Naive thymus-derived CD4-positive, alpha-beta T cell (primary cell): ENCODE measurements around the gene TMC1. TPM values are rescaled to one million over a fixed set of nuclear protein-coding genes. Genes with fewer than 3 reads are reported as not detected.
"Not testable (repeated sequence)": the region's sequence is repeated elsewhere in the genome, so short reads cannot be mapped to it uniquely, and the experiment has no call there.

Experiments used
- ATAC-seq: fragments of 150-1000 bp; cut with Tn5 transposase; 2 replicates; pipeline ENCODE4 v1.10.0; 2021; ENCODE audit warnings: mild to moderate bottlenecking, moderate library complexity
- CTCF ChIA-PET: fragments of 350-600 bp; sonication (Branson Sonifier 250); formaldehyde crosslinking; loops from one replicate; lab custom pipeline; 2021; ENCODE audit warnings: antibody characterized with exemption; lab: Charles Lee
- POLR2A ChIA-PET: fragments of 350-600 bp; sonication (Branson Sonifier 250); formaldehyde crosslinking; loops from one replicate; lab custom pipeline; 2021; ENCODE audit warnings: antibody characterized with exemption, inconsistent platforms; lab: Charles Lee
- DNase-seq, 9 donors: peaks; one replicate each; pipeline versions ENCODE4 v3.0.0 to v3.0.0-alpha.2; 2020 to 2022; ENCODE audit warnings: mixed read lengths in 1 of 9
- H3K27ac ChIP-seq: one replicate; pipeline ENCODE4 v1.7.0; 2013; ENCODE audit warnings: mild to moderate bottlenecking, low read depth, low read length, moderate library complexity
- H3K27me3 ChIP-seq, 2 donors: one replicate each; pipeline ENCODE4 v1.7.0; 2013; ENCODE audit warnings: low read length in 2 of 2, mild to moderate bottlenecking in 2 of 2, moderate library complexity in 2 of 2; ENCODE audit not compliant: control insufficient read depth in 2 of 2, insufficient read depth in 2 of 2
- H3K36me3 ChIP-seq, 3 experiments: 1 replicate in 2 of 3; 2 replicates in 1 of 3; pipeline ENCODE4 v1.7.0; 2013; ENCODE audit warnings: low read length in 3 of 3, mild to moderate bottlenecking in 3 of 3, moderate library complexity in 1 of 3; ENCODE audit not compliant: insufficient read depth in 3 of 3, control insufficient read depth in 2 of 3
- H3K4me1 ChIP-seq, 2 donors: one replicate each; pipeline ENCODE4 v1.7.0; 2013; ENCODE audit warnings: low read length in 2 of 2, mild to moderate bottlenecking in 2 of 2, moderate library complexity in 1 of 2; ENCODE audit not compliant: control insufficient read depth in 2 of 2, insufficient read depth in 2 of 2
- H3K4me3 ChIP-seq: 2 replicates; pipeline ENCODE4 v1.7.0; 2013; ENCODE audit warnings: mild to moderate bottlenecking, low read length
- H3K9me3 ChIP-seq, 3 experiments: 1 replicate in 2 of 3; 2 replicates in 1 of 3; pipeline ENCODE4 v1.7.0; 2013; ENCODE audit warnings: low read length in 3 of 3; ENCODE audit not compliant: control insufficient read depth in 2 of 3
- H3K27ac Mint-ChIP-seq, 9 donors: one replicate each; pipeline ENCODE4 v1.8.0; 2020 to 2022; ENCODE audit warnings: mixed read lengths in 9 of 9, mild to moderate bottlenecking in 8 of 9, moderate library complexity in 5 of 9, inconsistent platforms in 2 of 9
- H3K27me3 Mint-ChIP-seq, 5 donors: one replicate each; pipeline ENCODE4 v1.8.0; 2021 to 2022; ENCODE audit warnings: mixed read lengths in 5 of 5, mild to moderate bottlenecking in 1 of 5
- H3K36me3 Mint-ChIP-seq, 5 donors: one replicate each; pipeline ENCODE4 v1.8.0; 2020 to 2022; ENCODE audit warnings: mixed read lengths in 5 of 5, mild to moderate bottlenecking in 3 of 5, inconsistent platforms in 1 of 5
- H3K4me1 Mint-ChIP-seq, 7 donors: one replicate each; pipeline ENCODE4 v1.8.0; 2020 to 2022; ENCODE audit warnings: mixed read lengths in 7 of 7, mild to moderate bottlenecking in 3 of 7, inconsistent platforms in 1 of 7
- H3K4me3 Mint-ChIP-seq, 10 donors: one replicate each; pipeline ENCODE4 v1.8.0; 2020 to 2022; ENCODE audit warnings: mild to moderate bottlenecking in 10 of 10, mixed read lengths in 10 of 10, moderate library complexity in 6 of 10, inconsistent platforms in 2 of 10
- H3K9me3 Mint-ChIP-seq, 11 donors: one replicate each; pipeline ENCODE4 v1.8.0; 2020 to 2022; ENCODE audit warnings: mixed read lengths in 11 of 11, mild to moderate bottlenecking in 4 of 11, inconsistent platforms in 1 of 11, moderate library complexity in 1 of 11
- intact Hi-C, 2 donors: fragments of 100-400 bp; cut with micrococcal nuclease; formaldehyde crosslinking; loops; one replicate each; pipeline ENCODE4 v1.15.1; 2023
- polyA plus RNA-seq, 2 donors: library from polyadenylated mRNA; unstranded; fragments of 300-500 nt; fragmentation: Illumina TruSeq; gene quantifications; one replicate each; pipeline ENCODE4 v1.2.3, GENCODE V29; 2021
- total RNA-seq, 6 experiments: library from RNA in 5 of 6; stranded (reverse) in 5 of 6; gene quantifications; 1 replicate in 5 of 6; 2 replicates in 1 of 6; pipeline ENCODE4 v1.2.3 and lab custom pipeline; 2021 to 2026

The TMC1 gene
- total and polyA plus RNA-seq, 7 experiments from 2014 or later = not detected

DNA sequence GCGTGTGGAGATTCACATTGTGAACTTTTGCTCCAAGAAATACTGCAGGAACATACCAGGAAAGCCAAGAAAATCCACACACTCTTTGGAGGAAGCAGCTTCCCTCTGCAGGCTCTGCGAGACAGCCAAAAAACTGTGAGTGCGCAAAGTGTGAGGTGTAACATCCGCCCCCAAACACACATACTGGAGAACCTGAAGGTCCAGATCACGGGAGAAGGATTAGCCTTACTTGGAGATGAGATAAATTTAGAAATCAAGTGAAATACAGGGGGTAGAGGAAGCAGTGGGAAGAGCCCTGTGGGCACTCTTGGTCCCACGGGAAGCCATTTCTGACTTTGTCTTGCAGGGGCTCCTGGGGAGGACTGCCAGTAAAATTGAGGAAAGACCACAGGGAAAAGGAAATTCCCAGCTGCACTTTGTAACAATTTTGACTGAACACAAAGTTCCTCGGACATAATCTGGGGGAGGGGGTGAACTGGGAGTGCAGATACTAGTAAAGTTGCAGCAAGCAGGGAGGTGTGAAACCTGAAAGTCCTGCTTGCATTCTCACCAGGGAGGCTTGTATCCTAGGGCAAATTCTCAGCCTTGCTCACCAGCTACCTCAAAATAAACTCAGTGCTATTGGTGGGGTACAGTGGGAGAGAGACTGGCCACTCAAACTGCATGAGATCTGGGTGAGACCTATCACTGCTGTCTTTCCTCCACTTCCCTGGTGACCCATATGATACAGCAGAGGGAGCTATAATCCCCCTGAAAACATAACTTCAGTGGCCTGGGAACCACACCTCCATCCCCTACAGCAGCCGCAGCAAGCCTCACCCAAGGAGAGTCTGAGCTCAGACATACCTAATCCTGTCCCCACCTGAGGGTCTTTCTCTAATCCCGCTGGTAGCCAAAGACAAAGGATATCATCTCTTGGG, 322.4 kb downstream of the TMC1 start:
- POLR2A ChIA-PET = no interaction called here

DNA sequence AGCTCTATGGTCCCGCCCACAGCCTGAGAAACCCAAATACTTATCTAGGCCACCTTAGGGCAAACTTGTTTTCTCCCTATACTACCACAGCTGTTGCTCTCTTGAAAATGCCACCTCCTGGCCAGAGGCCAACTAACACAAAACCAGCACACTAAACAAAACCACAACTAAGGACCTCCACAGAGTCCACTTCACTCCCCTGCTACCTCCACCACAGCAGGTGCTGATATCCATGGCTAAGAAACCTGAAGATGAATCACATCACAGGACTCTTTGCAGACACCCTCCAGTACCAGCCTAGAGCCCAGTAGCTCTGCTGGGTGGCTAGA, 323.0 kb downstream of the TMC1 start:
- H3K4me3 Mint-ChIP-seq = no peak overlapping the region
- ChIA-PET POLR2A (no interaction called here), CTCF (no interaction called here)
- peaks cover 2 to 43% (median 20%) of the 10 kb centered on the region in 11 donors for H3K9me3 Mint-ChIP-seq
- Histone ChIP-seq H3K36me3 (no peaks in the 10 kb centered on the region), H3K27me3 (no peaks in the 10 kb centered on the region), H3K4me3 (no peak overlapping the region), H3K27ac (no peak overlapping the region), H3K9me3 (peaks cover 0 to 10% (median 0%) of the 10 kb centered on the region in 3 experiments), H3K4me1 (no peaks in the 10 kb centered on the region)
- ATAC-seq = no peak
- no peaks in the 10 kb centered on the region for H3K36me3 Mint-ChIP-seq
- no peak overlapping the region for H3K27ac Mint-ChIP-seq
- intact Hi-C loops = no loop called here
- peaks cover 0 to 16% (median 10%) of the 10 kb centered on the region in 5 donors for H3K27me3 Mint-ChIP-seq
- no peak for DNase-seq
- H3K4me1 Mint-ChIP-seq = no peaks in the 10 kb centered on the region

More for the DNA sequence above, 322.4 kb downstream of the TMC1 start:
- no peak for ATAC-seq
- Mint-ChIP-seq H3K9me3 (peaks cover 2 to 43% (median 20%) of the 10 kb centered on the region in 11 donors), H3K36me3 (no peaks in the 10 kb centered on the region), H3K27ac (no peak overlapping the region), H3K27me3 (peaks cover 0 to 12% (median 10%) of the 10 kb centered on the region in 5 donors), H3K4me1 (no peaks in the 10 kb centered on the region), H3K4me3 (no peak overlapping the region)
- intact Hi-C loops = no loop called here
- CTCF ChIA-PET = no interaction called here
- Histone ChIP-seq H3K27ac (no peak overlapping the region), H3K4me3 (no peak overlapping the region), H3K27me3 (no peaks in the 10 kb centered on the region), H3K36me3 (no peaks in the 10 kb centered on the region), H3K4me1 (no peaks in the 10 kb centered on the region), H3K9me3 (peaks cover 0 to 10% (median 0%) of the 10 kb centered on the region in 3 experiments)
- DNase-seq = no peak

DNA sequence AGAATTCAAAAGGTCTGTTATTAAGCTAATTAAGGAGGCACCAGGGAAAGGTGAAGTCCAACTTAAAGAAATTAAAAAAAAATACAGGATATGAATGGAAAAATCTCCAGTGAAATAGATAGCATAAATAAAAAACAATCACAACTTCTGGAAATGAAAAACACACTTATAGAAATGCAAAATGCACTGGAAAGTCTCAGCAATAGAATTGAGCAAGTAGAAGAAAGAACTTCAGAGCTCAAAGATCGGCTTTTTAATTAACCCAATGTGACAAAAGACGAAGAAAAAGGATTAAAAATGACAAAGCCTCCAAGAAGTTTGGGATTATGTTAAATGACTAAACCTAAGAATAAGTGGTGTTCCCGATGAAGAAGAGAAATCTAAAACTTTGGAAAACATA, 323.6 kb downstream of the TMC1 start:
- H3K27me3 ChIP-seq, DNase-seq, H3K9me3 ChIP-seq, H3K4me1 ChIP-seq, H3K27ac Mint-ChIP-seq, H3K4me3 Mint-ChIP-seq, H3K4me1 Mint-ChIP-seq, H3K27ac ChIP-seq, H3K36me3 Mint-ChIP-seq, ATAC-seq, POLR2A ChIA-PET, intact Hi-C loops, CTCF ChIA-PET, H3K36me3 ChIP-seq, H3K4me3 ChIP-seq: not testable (repeated sequence)
- Mint-ChIP-seq H3K9me3 (peaks cover 2 to 43% (median 20%) of the 10 kb centered on the region in 11 donors), H3K27me3 (peaks cover 0 to 16% (median 10%) of the 10 kb centered on the region in 5 donors)

DNA sequence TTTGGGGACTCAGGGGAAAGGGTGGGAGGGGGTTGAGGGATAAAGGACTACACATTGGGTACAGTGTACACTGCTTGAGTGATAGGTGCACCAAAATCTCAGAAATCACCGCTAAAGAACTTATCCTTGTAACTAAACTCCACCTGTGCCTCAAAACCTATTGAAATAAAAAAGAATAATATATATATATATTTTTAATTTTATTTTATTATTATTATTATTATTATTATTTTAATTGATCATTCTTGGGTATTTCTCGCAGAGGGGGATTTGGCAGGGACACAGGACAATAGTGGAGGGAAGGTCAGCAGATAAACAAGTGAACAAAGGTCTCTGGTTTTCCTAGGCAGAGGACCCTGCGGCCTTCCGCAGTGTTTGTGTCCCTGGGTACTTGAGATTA, 328.8 kb downstream of the TMC1 start:
- CTCF ChIA-PET, DNase-seq, H3K27ac Mint-ChIP-seq, H3K4me1 Mint-ChIP-seq, ATAC-seq, H3K27ac ChIP-seq, H3K36me3 Mint-ChIP-seq, H3K9me3 ChIP-seq, H3K4me3 Mint-ChIP-seq, H3K4me1 ChIP-seq, H3K4me3 ChIP-seq, H3K36me3 ChIP-seq, H3K27me3 ChIP-seq, POLR2A ChIA-PET, intact Hi-C loops: not testable (repeated sequence)
- Mint-ChIP-seq H3K9me3 (peaks cover 0 to 31% (median 8%) of the 10 kb centered on the region in 11 donors), H3K27me3 (peaks cover 0 to 16% (median 10%) of the 10 kb centered on the region in 5 donors)

DNA sequence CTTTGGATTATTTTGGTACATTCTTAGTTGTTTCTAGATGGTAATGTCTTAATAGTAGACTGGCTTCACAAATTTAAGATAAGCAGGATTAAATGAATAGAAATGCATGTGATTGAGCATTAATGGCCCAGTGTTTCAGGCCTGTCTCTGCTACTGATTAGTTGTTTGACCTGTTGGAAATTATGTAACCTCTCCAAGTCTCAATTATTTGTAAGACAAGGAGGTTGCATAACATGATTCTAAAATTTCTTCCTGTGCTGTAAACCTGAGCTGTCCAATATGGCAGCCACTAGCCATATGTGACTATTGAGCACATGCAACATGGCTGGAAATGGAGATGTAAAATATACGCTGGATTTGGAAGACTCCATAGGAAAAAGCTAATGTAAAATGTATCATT, 333.9 kb downstream of the TMC1 start:
- CTCF ChIA-PET = no interaction called here

DNA sequence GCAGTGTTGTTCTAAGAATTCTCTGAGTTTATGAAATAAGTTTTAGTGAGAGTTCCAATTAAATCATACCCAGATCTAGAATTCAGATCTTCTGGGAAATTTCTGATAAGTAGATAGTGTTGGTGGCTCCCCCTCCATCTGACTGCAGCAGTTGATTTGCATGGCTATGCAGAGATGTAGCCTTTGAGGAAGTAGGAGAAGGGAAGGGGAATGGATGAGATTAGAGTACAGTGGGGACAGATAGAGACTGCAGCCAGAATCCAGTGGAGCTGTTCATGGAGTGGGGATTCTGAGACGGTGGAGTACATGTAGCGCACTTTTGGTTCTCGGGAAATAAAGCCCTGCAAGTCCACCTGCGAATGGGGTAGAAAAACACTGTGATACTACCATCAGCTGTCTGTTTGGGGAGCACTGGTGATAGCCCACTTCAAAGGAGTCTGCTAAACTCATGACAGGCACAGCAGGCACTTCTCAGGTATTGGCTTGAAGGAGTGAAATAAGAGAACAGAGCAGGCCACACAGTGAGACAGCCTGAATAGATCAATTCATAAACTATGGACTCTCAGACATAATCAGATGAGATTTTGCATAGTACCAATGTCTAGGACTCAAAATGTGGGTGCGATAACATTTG, 334.6 kb downstream of the TMC1 start:
- no peak overlapping the region for H3K4me3 Mint-ChIP-seq
- Histone ChIP-seq H3K9me3 (no peaks in the 10 kb centered on the region), H3K36me3 (no peaks in the 10 kb centered on the region), H3K27ac (no peak overlapping the region), H3K4me1 (no peaks in the 10 kb centered on the region), H3K27me3 (no peaks in the 10 kb centered on the region), H3K4me3 (no peak overlapping the region)
- peaks cover 0 to 5% (median 0%) of the 10 kb centered on the region in 7 donors for H3K4me1 Mint-ChIP-seq
- no peak overlapping the region for H3K27ac Mint-ChIP-seq
- peaks cover 0 to 4% (median 0%) of the 10 kb centered on the region in 11 donors for H3K9me3 Mint-ChIP-seq
- CTCF ChIA-PET = no interaction called here
- peaks cover 0 to 6% (median 0%) of the 10 kb centered on the region in 5 donors for H3K27me3 Mint-ChIP-seq
- DNase-seq (no peak), ATAC-seq (no peak)
- H3K36me3 Mint-ChIP-seq = peaks cover 0 to 5% (median 0%) of the 10 kb centered on the region in 5 donors
- intact Hi-C loops = loop anchor here (2.0 to 5.0 kb wide), 3 partner anchors 167 to 326 kb away; no protein-coding TSS in a partner anchor
- POLR2A ChIA-PET = no interaction called here

More for the DNA sequence above, 333.9 kb downstream of the TMC1 start:
- ATAC-seq = no peak
- peaks cover 0 to 4% (median 0%) of the 10 kb centered on the region in 11 donors for H3K9me3 Mint-ChIP-seq
- Histone ChIP-seq H3K27ac (no peak overlapping the region), H3K27me3 (no peaks in the 10 kb centered on the region), H3K4me3 (no peak overlapping the region), H3K9me3 (no peaks in the 10 kb centered on the region), H3K4me1 (no peaks in the 10 kb centered on the region), H3K36me3 (no peaks in the 10 kb centered on the region)
- H3K4me3 Mint-ChIP-seq = no peak overlapping the region
- peaks cover 0 to 5% (median 0%) of the 10 kb centered on the region in 7 donors for H3K4me1 Mint-ChIP-seq
- peaks cover 0 to 5% (median 0%) of the 10 kb centered on the region in 5 donors for H3K36me3 Mint-ChIP-seq
- peaks cover 0 to 6% (median 0%) of the 10 kb centered on the region in 5 donors for H3K27me3 Mint-ChIP-seq
- intact Hi-C loops = loop anchor here (5.0 kb wide), 2 partner anchors 227 to 327 kb away; no protein-coding TSS in a partner anchor
- POLR2A ChIA-PET = no interaction called here
- H3K27ac Mint-ChIP-seq = no peak overlapping the region
- DNase-seq = no peak
